Loucy (cell line): ENCODE data around the gene GFY.

ENCODE experiments used
- H2AFZ ChIP-seq: fragments of 200-600 bp; sonication (generic); 2 replicates; pipeline ENCODE4 v1.6.0; 2016; ENCODE audit warnings: antibody characterized with exemption, mild to moderate bottlenecking, low read length, moderate library complexity
- H3F3A ChIP-seq: fragments of 200-600 bp; 2 replicates; pipeline ENCODE4 v1.6.0; 2016; ENCODE audit warnings: antibody characterized with exemption, low read depth, mild to moderate bottlenecking
- H3K27me3 ChIP-seq: fragments of 200-600 bp; sonication (generic); 2 replicates; pipeline ENCODE4 v1.6.1; 2014; ENCODE audit warnings: low read length, mild to moderate bottlenecking; ENCODE audit not compliant: insufficient read depth, poor library complexity, severe bottlenecking
- H3K36me3 ChIP-seq: fragments of 200-600 bp; sonication (generic); 2 replicates; pipeline ENCODE4 v1.6.1; 2016; ENCODE audit warnings: low read length; ENCODE audit not compliant: insufficient read depth
- H3K4me1 ChIP-seq: fragments of 200-600 bp; sonication (generic); 2 replicates; pipeline ENCODE4 v1.5.1; 2014; ENCODE audit warnings: low read length, mild to moderate bottlenecking; ENCODE audit not compliant: insufficient read depth, poor library complexity, severe bottlenecking
- H3K4me2 ChIP-seq: fragments of 200-600 bp; sonication (generic); 2 replicates; pipeline ENCODE4 v1.6.0; 2014; ENCODE audit warnings: antibody characterized with exemption, low read length, low read depth, mild to moderate bottlenecking; ENCODE audit not compliant: poor library complexity, severe bottlenecking
- H3K4me3 ChIP-seq: fragments of 200-600 bp; sonication (generic); 2 replicates; pipeline ENCODE4 v1.5.1; 2014; ENCODE audit warnings: low read length, mild to moderate bottlenecking, mixed read lengths; ENCODE audit not compliant: poor library complexity, severe bottlenecking
- H3K79me2 ChIP-seq: fragments of 200-600 bp; sonication (generic); 2 replicates; pipeline ENCODE4 v1.6.1; 2014; ENCODE audit warnings: low read length; ENCODE audit not compliant: insufficient read depth
- H3K9ac ChIP-seq: fragments of 200-600 bp; sonication (generic); 2 replicates; pipeline ENCODE4 v1.6.0; 2014; ENCODE audit warnings: mild to moderate bottlenecking, low read depth, low read length, moderate library complexity; ENCODE audit not compliant: poor library complexity, severe bottlenecking
- H3K9me2 ChIP-seq: fragments of 200-600 bp; sonication (generic); replicated peaks from 2 replicates; pipeline ENCODE4 v1.6.1; 2016; ENCODE audit warnings: low read depth, low read length, mixed read lengths
- H3K9me3 ChIP-seq: fragments of 200-600 bp; sonication (generic); 2 replicates; pipeline ENCODE4 v1.6.1; 2014; ENCODE audit warnings: mild to moderate bottlenecking, antibody characterized with exemption, low read length, low read depth; ENCODE audit not compliant: insufficient read depth
- H4K20me1 ChIP-seq: fragments of 200-600 bp; sonication (generic); 2 replicates; pipeline ENCODE4 v1.6.0; 2014; ENCODE audit warnings: antibody characterized with exemption, low read length, mild to moderate bottlenecking; ENCODE audit not compliant: insufficient read depth, poor library complexity, severe bottlenecking
- CTCF ChIP-seq: fragments of 200-600 bp; sonication (generic); conservative IDR thresholded peaks from 2 replicates; pipeline ENCODE4 v1.5.1; 2014; ENCODE audit warnings: mild to moderate bottlenecking, antibody characterized with exemption, low read length
- EZH2phosphoT487 ChIP-seq: fragments of 200-600 bp; IDR thresholded peaks from 2 replicates; pipeline ENCODE4 v1.6.1; 2018; ENCODE audit warnings: antibody characterized with exemption, mild to moderate bottlenecking, moderate library complexity, borderline replicate concordance

The GFY gene

GRCh38 chr19:49389406-49389805, 35.8 kb upstream of the GFY start:
- Histone ChIP-seq H3K4me1 (peaks cover 16% of the 10 kb centered on the region), H3K27me3 (no peaks in the 10 kb centered on the region), H3K36me3 (no peaks in the 10 kb centered on the region), H3F3A (no peaks in the 10 kb centered on the region; the same call in 1 of the 2 replicates), H2AFZ (no peak overlapping the region), H3K9ac (no peak overlapping the region), H3K9me2 (no peaks in the 10 kb centered on the region), H3K4me3 (no peak overlapping the region), H3K9me3 (no peaks in the 10 kb centered on the region), H3K4me2 (no peak overlapping the region), H3K79me2 (no peaks in the 10 kb centered on the region), H4K20me1 (no peaks in the 10 kb centered on the region)
- TF ChIP-seq EZH2phosphoT487 (no peak), CTCF (no peak)

GRCh38 chr19:49390131-49390928, 34.9 kb upstream of the GFY start:
- Histone ChIP-seq H3K27me3 (no peaks in the 10 kb centered on the region), H3F3A (no peaks in the 10 kb centered on the region; the same call in 1 of the 2 replicates), H3K9me3 (no peaks in the 10 kb centered on the region), H3K4me3 (no peak overlapping the region), H4K20me1 (no peaks in the 10 kb centered on the region), H3K9ac (no peak overlapping the region), H3K79me2 (no peaks in the 10 kb centered on the region), H3K36me3 (no peaks in the 10 kb centered on the region), H3K4me2 (no peak overlapping the region), H3K4me1 (peaks cover 16% of the 10 kb centered on the region), H3K9me2 (no peaks in the 10 kb centered on the region), H2AFZ (no peak overlapping the region)
- TF ChIP-seq CTCF (no peak), EZH2phosphoT487 (no peak)

- H3K9ac ChIP-seq: no peak overlapping the region
- no peaks in the 10 kb centered on the region for H4K20me1 ChIP-seq
- H3K4me2 ChIP-seq: no peak overlapping the region
- H3K9me2 ChIP-seq: no peaks in the 10 kb centered on the region
- H3F3A ChIP-seq: no peaks in the 10 kb centered on the region; the same call in 1 of the 2 replicates
- no peaks in the 10 kb centered on the region for H3K9me3 ChIP-seq
- no peaks in the 10 kb centered on the region for H3K36me3 ChIP-seq
- no peak overlapping the region for H2AFZ ChIP-seq
- H3K79me2 ChIP-seq: no peaks in the 10 kb centered on the region
- no peaks in the 10 kb centered on the region for H3K27me3 ChIP-seq
- H3K4me3 ChIP-seq: no peak overlapping the region
- TF ChIP-seq EZH2phosphoT487 (no peak), CTCF (no peak)
- H3K4me1 ChIP-seq: peaks cover 21% of the 10 kb centered on the region
Observed at GRCh38 chr19:49390929-49391359, 34.2 kb upstream of the GFY start.
